WTC11 (cell line): Measurements from ENCODE around the gene MEX3D. TPM values are rescaled to one million over a fixed set of nuclear protein-coding genes. Genes with fewer than 3 reads are reported as not detected.
"Not testable (repeated sequence)": the region's sequence is repeated elsewhere in the genome, so short reads cannot be mapped to it uniquely, and the experiment has no call there.

Experiments used
- ATAC-seq: fragments of 200-7000 bp; cut with Tn5 transposase; 2 replicates; pipeline ENCODE4 v1.10.0; 2021; ENCODE audit warnings: mild to moderate bottlenecking, moderate library complexity
- CTCF ChIA-PET: fragments of 300-600 bp; sonication (Branson Sonifier 250); formaldehyde crosslinking; loops from one replicate; lab custom pipeline; 2021; ENCODE audit warnings: antibody characterized with exemption; lab: Charles Lee
- POLR2A ChIA-PET: fragments of 350-600 bp; sonication (Branson Sonifier 250); formaldehyde crosslinking; loops from one replicate; lab custom pipeline; 2021; ENCODE audit warnings: antibody characterized with exemption; lab: Charles Lee
- DNase-seq: peaks from one replicate; pipeline ENCODE4 v3.0.0; 2021; ENCODE audit warnings: low spot score
- H3K27ac Mint-ChIP-seq: 2 replicates; pipeline ENCODE4 v1.8.0; 2021; ENCODE audit warnings: mixed read lengths
- H3K27me3 Mint-ChIP-seq: 2 replicates; pipeline ENCODE4 v1.8.0; 2021; ENCODE audit warnings: low read depth, mild to moderate bottlenecking, moderate library complexity, mixed read lengths
- H3K36me3 Mint-ChIP-seq: 2 replicates; pipeline ENCODE4 v1.8.0; 2021; ENCODE audit warnings: mixed read lengths
- H3K4me1 Mint-ChIP-seq: 2 replicates; pipeline ENCODE4 v1.8.0; 2022; ENCODE audit warnings: mixed read lengths
- H3K4me3 Mint-ChIP-seq: 2 replicates; pipeline ENCODE4 v1.8.0; 2021; ENCODE audit warnings: mild to moderate bottlenecking, moderate library complexity, mixed read lengths
- H3K9me3 Mint-ChIP-seq: 2 replicates; pipeline ENCODE4 v1.8.0; 2021; ENCODE audit warnings: mixed read lengths
- ATF3 ChIP-seq: sonication (generic); formaldehyde crosslinking; conservative IDR thresholded peaks from 2 replicates; pipeline ENCODE4 v1.8.1; 2022; ENCODE audit warnings: mild to moderate bottlenecking, missing genetic modification reagents
- ELF4 ChIP-seq: sonication (generic); formaldehyde crosslinking; IDR thresholded peaks from 2 replicates; pipeline ENCODE4 v1.8.1; 2022; ENCODE audit warnings: low read depth, mild to moderate bottlenecking, moderate library complexity, missing genetic modification reagents
- ERG ChIP-seq: fragments of 250-450 bp; sonication (Bioruptor Pico); IDR thresholded peaks from 2 replicates; pipeline ENCODE4 v1.8.0; 2021; ENCODE audit warnings: mild to moderate bottlenecking
- JUN ChIP-seq: sonication (generic); formaldehyde crosslinking; IDR thresholded peaks from 2 replicates; pipeline ENCODE4 v1.8.0; 2023; ENCODE audit warnings: mild to moderate bottlenecking, missing genetic modification reagents
- MLX ChIP-seq: sonication (generic); formaldehyde crosslinking; IDR thresholded peaks from 2 replicates; pipeline ENCODE4 v1.8.1; 2023; ENCODE audit warnings: mild to moderate bottlenecking, missing genetic modification reagents, moderate library complexity
- MXD4 ChIP-seq: fragments of 250-450 bp; sonication (Bioruptor Pico); IDR thresholded peaks from 2 replicates; pipeline ENCODE4 v1.8.0; 2021; ENCODE audit warnings: mild to moderate bottlenecking, moderate library complexity, borderline replicate concordance
- NR3C1 ChIP-seq: sonication (generic); formaldehyde crosslinking; conservative IDR thresholded peaks from 2 replicates; pipeline ENCODE4 v1.8.1; 2023; ENCODE audit warnings: low read depth, mild to moderate bottlenecking, missing genetic modification reagents
- SP1 ChIP-seq: sonication (generic); formaldehyde crosslinking; conservative IDR thresholded peaks from 2 replicates; pipeline ENCODE4 v1.8.1; 2022; ENCODE audit warnings: missing genetic modification reagents
- ZNF232 ChIP-seq: sonication (generic); formaldehyde crosslinking; IDR thresholded peaks from 2 replicates; pipeline ENCODE4 v1.8.0; 2022; ENCODE audit warnings: mild to moderate bottlenecking, missing genetic modification reagents
- ZNF671 ChIP-seq: fragments of 250-450 bp; sonication (Bioruptor Pico); IDR thresholded peaks from 2 replicates; pipeline ENCODE4 v1.8.0; 2021; ENCODE audit warnings: mild to moderate bottlenecking
- total RNA-seq: library from RNA; stranded (reverse); gene quantifications from 3 replicates; pipeline ENCODE4 v1.2.3, GENCODE V29; 2021
- TF ChIP-seq, protein P1 (sequence below): sonication (generic); formaldehyde crosslinking; IDR thresholded peaks from 2 replicates; pipeline ENCODE4 v1.8.1; 2023; ENCODE audit warnings: mild to moderate bottlenecking, missing genetic modification reagents, borderline replicate concordance
- TF ChIP-seq, protein P2 (sequence below): fragments of 250-450 bp; sonication (Bioruptor Pico); IDR thresholded peaks from 2 replicates; pipeline ENCODE4 v1.9.0; 2021; ENCODE audit warnings: moderate library complexity, mild to moderate bottlenecking, inconsistent platforms, borderline replicate concordance
- TF ChIP-seq, protein P3 (sequence below): fragments of 250-450 bp; sonication (Bioruptor Pico); IDR thresholded peaks from 2 replicates; pipeline ENCODE4 v2.1.2; 2022; ENCODE audit warnings: mild to moderate bottlenecking, moderate library complexity

MEX3D gene
- total RNA-seq, 1 experiment from 2014 or later = 69.5 TPM

DNA sequence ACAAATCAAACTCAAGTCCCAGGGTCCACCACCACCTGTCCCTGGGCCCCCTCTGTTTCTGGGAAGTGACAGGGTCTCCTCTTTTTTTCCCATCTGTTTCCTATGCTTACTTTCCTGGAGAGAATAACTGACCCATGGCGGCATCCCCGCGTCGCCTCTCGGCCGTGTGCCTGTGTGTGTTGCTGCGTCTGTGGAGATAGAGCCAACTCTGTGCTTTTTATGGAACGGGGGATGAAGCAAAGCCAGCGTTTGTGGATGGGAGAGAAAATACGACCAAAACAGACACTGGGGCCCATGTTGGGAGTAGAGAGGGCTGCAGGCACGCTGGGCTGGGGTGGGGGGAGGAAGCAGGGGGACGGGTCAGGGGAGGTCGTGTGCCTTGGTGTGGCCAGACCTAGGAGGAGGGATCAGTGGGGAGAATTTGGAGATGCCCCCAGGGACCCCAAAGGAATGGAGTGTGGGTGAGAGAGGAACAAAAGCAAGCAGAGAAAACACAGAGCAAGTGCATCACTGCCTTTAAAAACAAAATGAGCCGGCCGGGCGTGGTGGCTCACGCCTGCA lies 27.7 kb downstream of the MEX3D start:
- TF ChIP-seq ERG = no peak
- Mint-ChIP-seq H3K27me3 (peaks cover 22% of the 10 kb centered on the region), H3K4me1 (0 out of 2 replicates have a peak, but pooled peaks cover 3% of the 10 kb centered on the region), H3K9me3 (no peaks in the 10 kb centered on the region), H3K27ac (no peak overlapping the region), H3K4me3 (peak overlapping the region; percentile 51), H3K36me3 (no peaks in the 10 kb centered on the region)
- DNase-seq (no peak), ATAC-seq (no peak)
- ChIA-PET POLR2A (no interaction called here), CTCF (no interaction called here)

GRCh38 chr19:1539749-1540148 lies 28.4 kb downstream of the MEX3D start:
- H3K4me3 Mint-ChIP-seq, DNase-seq, POLR2A ChIA-PET, H3K9me3 Mint-ChIP-seq, H3K36me3 Mint-ChIP-seq, H3K27ac Mint-ChIP-seq, H3K4me1 Mint-ChIP-seq, ATAC-seq: not testable (repeated sequence)
- CTCF ChIA-PET = interaction anchor here (1.1 kb wide), 1 partner anchor 133 kb away, joined by 5 read pairs; no protein-coding TSS in a partner anchor
- peaks cover 21% of the 10 kb centered on the region for H3K27me3 Mint-ChIP-seq

DNA sequence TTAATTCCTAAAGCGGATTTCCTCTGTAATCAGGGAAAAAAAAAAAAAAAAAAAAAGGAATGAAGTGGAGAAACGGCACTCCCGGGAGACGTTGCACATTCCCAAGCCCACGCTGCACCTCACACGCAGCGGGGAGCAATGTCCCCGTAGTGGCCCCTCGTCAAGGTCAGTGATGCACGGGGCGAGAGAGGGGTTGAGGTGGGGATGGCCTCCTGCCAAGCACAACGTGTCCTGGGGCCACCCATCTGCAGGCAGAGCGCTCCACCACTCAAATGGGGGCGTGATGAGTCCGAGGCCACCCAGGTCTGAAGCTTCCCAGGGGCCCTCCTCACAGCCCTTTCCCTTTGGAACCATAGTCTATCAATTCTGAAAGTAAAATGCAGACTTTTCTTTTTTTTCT lies 29.1 kb downstream of the MEX3D start:
- POLR2A ChIA-PET = no interaction called here
- no peak overlapping the region for H3K27ac Mint-ChIP-seq
- no peaks in the 10 kb centered on the region for H3K9me3 Mint-ChIP-seq
- 0 out of 2 replicates have a peak, but pooled peaks cover 3% of the 10 kb centered on the region for H3K4me1 Mint-ChIP-seq
- DNase-seq = no peak
- H3K36me3 Mint-ChIP-seq = no peaks in the 10 kb centered on the region
- H3K4me3 Mint-ChIP-seq = no peak overlapping the region
- peaks cover 16% of the 10 kb centered on the region for H3K27me3 Mint-ChIP-seq
- no peak for TF ChIP-seq JUN (CRISPR knock-in tag)
- no peak for TF ChIP-seq MLX (CRISPR knock-in tag)
- TF ChIP-seq ERG = no peak
- TF ChIP-seq ATF3 (CRISPR knock-in tag) = no peak
- TF ChIP-seq NR3C1 (CRISPR knock-in tag) = no peak
- TF ChIP-seq SP1 (CRISPR knock-in tag) = no peak
- TF ChIP-seq ZNF232 = no peak
- TF ChIP-seq ELF4 (CRISPR knock-in tag) = no peak
- TF ChIP-seq, all 79 proteins: peak for 0
- CTCF ChIA-PET = interaction anchor here (1.0 to 1.4 kb wide), 3 partner anchors 133 to 1244 kb away, joined by 4 to 5 read pairs (median 5); no protein-coding TSS in a partner anchor
- ATAC-seq = no peak

GRCh38 chr19:1535699-1536098 lies 32.4 kb downstream of the MEX3D start:
- DNase-seq, H3K27me3 Mint-ChIP-seq, H3K4me3 Mint-ChIP-seq, ATAC-seq, H3K4me1 Mint-ChIP-seq, H3K9me3 Mint-ChIP-seq, H3K36me3 Mint-ChIP-seq, H3K27ac Mint-ChIP-seq: not testable (repeated sequence)
- CTCF ChIA-PET = interaction anchor here (1.5 to 2.8 kb wide), 2 partner anchors 11 to 290 kb away, joined by 4 to 13 read pairs; no protein-coding TSS in a partner anchor
- POLR2A ChIA-PET = interaction anchor here (0.6 kb wide), 1 partner anchor 18 kb away, joined by 5 read pairs; no protein-coding TSS in a partner anchor

DNA sequence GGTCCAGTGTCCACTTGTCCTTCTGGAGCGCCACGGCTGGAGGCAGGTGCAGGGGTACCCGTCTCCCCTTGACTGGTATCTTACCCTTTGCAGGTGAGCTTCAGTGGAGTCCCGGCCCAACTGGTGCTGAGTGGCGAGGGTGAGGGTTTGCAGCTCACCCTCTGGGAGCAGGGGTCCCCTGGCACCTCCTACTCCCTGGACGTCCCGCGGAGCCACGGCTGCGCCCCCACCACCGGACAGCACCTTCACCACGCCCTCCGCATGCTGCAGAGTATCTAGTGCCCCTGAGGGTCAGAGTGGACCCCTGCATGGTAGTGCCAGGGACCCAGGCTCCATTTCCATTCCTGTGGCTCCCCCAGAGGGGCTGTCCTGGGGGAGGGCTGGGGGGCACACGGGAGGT lies 33.2 kb downstream of the MEX3D start:
- POLR2A ChIA-PET = no interaction called here

More for the DNA sequence above, 33.2 kb downstream of the MEX3D start:
- Mint-ChIP-seq H3K36me3 (no peaks in the 10 kb centered on the region), H3K27ac (no peak overlapping the region), H3K27me3 (no peaks in the 10 kb centered on the region), H3K9me3 (no peaks in the 10 kb centered on the region), H3K4me3 (no peak overlapping the region), H3K4me1 (no peaks in the 10 kb centered on the region)
- DNase-seq = no peak
- CTCF ChIA-PET = interaction anchor here (0.5 to 2.8 kb wide), 2 partner anchors 11 to 64 kb away, joined by 4 to 13 read pairs; no protein-coding TSS in a partner anchor
- no peak for ATAC-seq
- TF ChIP-seq, protein P1, sequence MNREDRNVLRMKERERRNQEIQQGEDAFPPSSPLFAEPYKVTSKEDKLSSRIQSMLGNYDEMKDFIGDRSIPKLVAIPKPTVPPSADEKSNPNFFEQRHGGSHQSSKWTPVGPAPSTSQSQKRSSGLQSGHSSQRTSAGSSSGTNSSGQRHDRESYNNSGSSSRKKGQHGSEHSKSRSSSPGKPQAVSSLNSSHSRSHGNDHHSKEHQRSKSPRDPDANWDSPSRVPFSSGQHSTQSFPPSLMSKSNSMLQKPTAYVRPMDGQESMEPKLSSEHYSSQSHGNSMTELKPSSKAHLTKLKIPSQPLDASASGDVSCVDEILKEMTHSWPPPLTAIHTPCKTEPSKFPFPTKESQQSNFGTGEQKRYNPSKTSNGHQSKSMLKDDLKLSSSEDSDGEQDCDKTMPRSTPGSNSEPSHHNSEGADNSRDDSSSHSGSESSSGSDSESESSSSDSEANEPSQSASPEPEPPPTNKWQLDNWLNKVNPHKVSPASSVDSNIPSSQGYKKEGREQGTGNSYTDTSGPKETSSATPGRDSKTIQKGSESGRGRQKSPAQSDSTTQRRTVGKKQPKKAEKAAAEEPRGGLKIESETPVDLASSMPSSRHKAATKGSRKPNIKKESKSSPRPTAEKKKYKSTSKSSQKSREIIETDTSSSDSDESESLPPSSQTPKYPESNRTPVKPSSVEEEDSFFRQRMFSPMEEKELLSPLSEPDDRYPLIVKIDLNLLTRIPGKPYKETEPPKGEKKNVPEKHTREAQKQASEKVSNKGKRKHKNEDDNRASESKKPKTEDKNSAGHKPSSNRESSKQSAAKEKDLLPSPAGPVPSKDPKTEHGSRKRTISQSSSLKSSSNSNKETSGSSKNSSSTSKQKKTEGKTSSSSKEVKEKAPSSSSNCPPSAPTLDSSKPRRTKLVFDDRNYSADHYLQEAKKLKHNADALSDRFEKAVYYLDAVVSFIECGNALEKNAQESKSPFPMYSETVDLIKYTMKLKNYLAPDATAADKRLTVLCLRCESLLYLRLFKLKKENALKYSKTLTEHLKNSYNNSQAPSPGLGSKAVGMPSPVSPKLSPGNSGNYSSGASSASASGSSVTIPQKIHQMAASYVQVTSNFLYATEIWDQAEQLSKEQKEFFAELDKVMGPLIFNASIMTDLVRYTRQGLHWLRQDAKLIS (CRISPR knock-in tag) = no peak
- no peak for TF ChIP-seq SP1 (CRISPR knock-in tag)
- TF ChIP-seq MXD4 (CRISPR knock-in tag) = no peak
- TF ChIP-seq, protein P2, sequence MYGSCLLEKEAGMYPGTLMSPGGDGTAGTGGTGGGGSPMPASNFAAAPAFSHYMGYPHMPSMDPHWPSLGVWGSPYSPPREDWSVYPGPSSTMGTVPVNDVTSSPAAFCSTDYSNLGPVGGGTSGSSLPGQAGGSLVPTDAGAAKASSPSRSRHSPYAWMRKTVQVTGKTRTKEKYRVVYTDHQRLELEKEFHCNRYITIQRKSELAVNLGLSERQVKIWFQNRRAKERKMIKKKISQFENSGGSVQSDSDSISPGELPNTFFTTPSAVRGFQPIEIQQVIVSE = no peak
- TF ChIP-seq ELF4 (CRISPR knock-in tag) = no peak
- no peak for TF ChIP-seq ZNF671 (CRISPR knock-in tag)
- TF ChIP-seq, protein P3, sequence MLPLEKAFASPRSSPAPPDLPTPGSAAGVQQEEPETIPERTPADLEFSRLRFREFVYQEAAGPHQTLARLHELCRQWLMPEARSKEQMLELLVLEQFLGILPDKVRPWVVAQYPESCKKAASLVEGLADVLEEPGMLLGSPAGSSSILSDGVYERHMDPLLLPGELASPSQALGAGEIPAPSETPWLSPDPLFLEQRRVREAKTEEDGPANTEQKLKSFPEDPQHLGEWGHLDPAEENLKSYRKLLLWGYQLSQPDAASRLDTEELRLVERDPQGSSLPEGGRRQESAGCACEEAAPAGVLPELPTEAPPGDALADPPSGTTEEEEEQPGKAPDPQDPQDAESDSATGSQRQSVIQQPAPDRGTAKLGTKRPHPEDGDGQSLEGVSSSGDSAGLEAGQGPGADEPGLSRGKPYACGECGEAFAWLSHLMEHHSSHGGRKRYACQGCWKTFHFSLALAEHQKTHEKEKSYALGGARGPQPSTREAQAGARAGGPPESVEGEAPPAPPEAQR (CRISPR knock-in tag) = no peak
